NCI-H146 treated with DMSO at 0.1 percent for 48 hours (cell line): ENCODE measurements around the gene ARF5.

Experiments used
- DNase-seq: peaks from one replicate; lab custom pipeline; 2025; ENCODE audit not compliant: unreplicated experiment; lab: John Stamatoyannopoulos, UW

Gene ARF5

DNA sequence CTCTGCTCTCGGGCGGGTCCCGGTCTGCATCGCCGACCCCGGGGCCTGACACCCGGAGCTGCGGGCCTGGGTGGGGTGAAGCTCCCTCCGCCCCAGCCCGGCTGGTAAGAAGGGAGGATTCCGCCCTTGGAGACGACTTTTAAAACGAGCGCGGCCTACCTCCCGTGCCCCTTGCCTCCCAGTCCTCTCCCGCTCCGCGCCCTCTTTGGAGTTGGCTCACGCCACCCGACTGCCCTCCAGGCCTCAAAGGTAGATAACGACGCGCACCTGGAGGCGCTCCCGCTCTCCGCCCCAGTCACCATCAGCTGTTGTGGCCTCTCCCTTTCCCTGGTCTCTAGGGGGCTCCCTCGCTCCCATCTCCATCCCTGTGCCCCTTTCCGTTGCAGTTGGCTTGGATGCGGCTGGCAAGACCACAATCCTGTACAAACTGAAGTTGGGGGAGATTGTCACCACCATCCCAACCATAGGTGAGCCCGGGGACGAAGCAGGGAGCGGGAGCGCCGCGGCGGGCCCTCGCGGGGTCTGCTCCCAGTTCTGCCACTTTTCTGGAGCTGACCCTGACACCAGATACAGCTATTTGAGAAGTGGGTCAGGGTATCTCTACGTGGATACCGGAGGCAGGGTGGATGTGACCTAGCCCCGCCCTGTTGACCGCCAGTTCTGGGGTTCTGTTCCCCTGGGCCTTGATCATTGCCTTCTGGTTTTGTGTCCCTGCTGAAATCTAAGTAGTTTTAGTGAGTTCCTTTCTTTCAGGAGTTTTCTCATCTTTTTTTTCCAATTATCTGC lies 679 bp downstream of the ARF5 start:
- peak; percentile 56 for DNase-seq

DNA sequence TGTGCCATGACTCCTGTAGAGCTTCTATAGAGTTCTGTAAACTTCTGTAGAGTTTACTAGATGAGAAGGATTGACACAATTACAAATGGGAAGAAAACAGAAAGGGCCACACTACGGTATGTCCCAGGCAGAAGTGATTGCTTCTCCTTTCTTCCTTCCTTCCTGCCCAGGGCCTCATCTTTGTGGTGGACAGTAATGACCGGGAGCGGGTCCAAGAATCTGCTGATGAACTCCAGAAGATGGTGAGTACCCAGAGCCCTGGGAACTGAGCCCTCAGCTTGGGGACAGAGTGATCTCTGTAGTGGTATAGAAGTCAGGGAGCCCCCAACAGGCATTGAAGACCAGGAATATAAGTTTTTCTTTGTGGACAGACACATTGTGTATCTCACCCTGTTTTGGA lies 1.7 kb downstream of the ARF5 start:
- no peak for DNase-seq

DNA sequence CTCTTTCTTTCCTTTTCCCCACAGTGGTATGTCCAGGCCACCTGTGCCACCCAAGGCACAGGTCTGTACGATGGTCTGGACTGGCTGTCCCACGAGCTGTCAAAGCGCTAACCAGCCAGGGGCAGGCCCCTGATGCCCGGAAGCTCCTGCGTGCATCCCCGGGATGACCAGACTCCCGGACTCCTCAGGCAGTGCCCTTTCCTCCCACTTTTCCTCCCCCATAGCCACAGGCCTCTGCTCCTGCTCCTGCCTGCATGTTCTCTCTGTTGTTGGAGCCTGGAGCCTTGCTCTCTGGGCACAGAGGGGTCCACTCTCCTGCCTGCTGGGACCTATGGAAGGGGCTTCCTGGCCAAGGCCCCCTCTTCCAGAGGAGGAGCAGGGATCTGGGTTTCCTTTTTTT lies 3.0 kb downstream of the ARF5 start:
- no peak for DNase-seq

DNA sequence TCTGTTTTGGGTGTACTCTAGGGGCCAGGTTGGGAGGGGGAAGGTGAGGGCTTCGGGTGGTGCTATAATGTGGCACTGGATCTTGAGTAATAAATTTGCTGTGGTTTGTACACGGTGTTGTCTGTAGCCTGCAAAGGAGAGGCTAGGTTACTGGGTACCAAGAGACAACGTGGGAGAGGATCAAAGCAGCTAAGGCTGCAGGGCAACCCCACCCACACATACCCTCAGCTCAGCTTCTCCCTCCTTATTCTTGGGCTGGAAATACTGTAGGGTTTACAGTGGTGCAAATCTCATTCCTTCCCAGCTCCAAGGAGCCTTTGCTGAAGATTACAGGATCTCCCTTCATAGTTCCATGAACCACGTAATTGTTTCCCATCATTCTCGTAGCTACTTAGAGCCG lies 3.4 kb downstream of the ARF5 start:
- no peak for DNase-seq

DNA sequence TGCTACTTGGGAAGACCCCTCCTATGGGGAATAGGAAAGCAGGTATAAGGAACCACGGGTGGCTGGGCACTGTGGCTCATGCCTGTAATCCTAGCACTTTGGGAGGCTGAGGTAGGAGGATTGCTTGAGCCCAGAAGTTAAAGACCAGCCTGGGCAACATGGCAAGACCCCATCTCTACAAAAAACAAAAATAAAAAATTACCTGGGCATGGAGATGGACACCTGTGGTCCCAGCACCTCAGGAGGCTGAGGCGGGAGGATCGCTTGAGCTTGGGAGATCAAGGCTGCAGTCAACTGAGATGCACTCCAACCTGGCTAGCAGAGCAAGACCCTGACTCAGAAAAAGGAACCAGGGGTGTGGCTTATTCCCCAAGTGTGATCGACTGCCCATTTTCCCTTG lies 4.3 kb downstream of the ARF5 start:
- no peak for DNase-seq

DNA sequence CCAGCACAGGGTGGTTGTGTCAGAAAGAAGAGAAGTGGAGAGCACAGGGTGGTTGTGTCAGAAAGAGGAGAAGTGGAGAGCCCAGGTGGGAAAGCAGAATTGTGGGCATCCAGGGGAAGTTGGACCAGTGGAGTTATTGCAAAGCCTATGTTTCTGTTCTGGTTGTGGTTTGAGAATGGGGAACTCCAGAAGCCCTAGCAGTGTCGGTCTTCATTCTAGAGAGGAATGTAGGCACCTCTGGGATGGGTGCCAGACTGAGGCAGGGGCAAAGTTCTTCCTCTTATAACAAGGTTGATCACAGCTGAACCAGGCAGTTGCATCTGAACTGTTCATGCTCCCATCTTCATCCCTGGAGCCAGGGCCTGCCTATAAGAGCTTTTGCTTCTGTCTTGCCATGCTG lies 6.3 kb downstream of the ARF5 start:
- no peak for DNase-seq

DNA sequence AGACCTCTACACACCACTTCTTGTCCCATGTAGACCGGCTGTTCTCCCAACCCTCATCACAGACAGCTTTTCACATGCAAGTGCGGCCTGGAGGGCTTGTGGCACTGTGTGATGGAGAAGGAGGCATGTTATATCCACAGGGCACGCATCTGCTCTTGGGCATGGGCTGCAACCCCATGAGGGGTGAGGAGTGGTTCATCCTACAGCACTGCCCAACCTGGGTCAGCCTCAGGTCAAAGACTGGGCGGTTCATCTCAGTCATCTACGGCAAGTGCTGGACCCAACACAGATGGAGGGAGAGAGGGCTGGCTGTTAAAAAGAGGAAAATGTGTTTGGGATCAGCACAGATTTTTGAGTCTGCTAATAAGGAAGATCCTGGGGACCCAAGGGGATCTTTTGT lies 7.5 kb downstream of the ARF5 start:
- DNase-seq = no peak

DNA sequence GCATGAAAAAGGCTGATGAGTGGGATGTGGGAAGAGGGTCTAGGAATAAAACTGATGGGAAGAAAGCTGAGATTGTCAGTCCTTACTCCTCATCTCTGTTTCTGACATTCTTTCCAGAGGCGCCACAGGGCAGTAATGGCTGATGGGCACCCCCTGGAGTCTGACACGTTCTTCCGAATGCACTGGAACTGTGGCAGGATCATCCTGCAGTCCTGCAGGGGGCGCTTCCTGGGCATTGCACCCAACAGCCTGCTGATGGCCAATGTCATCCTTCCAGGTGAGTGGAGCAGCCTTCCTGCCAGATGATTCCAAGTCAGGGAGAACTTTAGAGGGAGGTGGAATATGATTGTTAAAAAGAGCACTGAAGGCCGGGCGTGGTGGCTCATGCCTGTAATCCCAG lies 10.1 kb downstream of the ARF5 start:
- no peak for DNase-seq

DNA sequence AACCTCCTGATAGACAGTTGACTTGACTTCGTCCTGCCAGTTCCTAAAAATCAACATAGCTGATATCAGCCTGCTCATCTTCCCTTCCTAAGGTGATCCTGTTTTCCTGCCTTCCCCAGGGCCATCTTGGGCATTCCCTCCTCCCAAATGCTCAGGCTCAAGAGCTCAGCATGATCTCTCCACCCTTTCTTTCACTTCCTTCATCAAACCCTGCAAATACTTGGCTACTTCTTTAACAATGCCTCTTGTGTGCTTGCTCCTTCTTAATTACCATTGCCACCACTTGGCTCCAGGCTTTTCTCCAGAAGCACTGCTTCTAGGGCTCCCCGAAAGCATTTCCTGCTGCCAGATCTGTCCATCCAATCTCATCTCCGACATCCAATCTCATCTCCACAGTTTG lies 12.7 kb downstream of the ARF5 start:
- no peak for DNase-seq

DNA sequence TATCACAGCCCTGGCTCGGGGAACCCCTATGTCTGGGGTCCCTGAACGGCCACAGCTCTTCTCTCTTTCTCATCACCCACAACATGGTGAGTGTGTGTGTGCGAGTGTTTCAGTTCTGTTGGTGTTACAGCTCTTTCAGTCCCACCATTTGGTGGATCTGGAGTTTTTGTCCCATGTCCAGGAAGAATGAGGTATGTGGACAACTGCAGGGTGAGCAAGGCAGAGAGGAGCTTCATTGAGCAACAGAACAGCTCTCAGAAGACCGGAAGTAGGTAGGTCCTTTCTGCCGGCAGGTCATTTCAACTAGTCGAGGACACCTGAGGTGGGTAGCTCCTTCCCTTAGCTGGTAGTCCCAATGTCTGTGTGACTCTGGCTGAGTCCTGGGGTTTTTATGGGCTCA lies 20.2 kb downstream of the ARF5 start:
- no peak for DNase-seq

DNA sequence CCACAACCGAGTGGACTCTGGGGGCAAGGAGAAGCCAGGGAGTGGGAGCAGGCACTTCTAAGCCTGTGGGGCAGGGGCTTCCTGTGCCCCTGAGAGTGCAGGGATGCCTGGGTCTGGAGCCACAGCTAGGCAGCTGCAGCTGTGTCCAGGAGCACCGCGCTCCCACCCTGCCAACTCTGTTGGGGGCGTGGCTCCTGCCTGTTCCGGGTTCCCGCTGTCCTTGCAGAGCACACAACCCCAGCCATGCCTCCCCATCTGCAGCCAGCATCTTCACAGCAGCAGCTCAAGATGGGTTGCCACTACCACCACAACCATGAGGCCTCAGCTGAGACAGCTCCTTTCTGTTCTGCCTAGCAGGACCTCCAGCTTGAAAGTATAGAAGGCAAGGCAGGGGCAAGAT lies 21.1 kb downstream of the ARF5 start:
- DNase-seq = no peak

DNA sequence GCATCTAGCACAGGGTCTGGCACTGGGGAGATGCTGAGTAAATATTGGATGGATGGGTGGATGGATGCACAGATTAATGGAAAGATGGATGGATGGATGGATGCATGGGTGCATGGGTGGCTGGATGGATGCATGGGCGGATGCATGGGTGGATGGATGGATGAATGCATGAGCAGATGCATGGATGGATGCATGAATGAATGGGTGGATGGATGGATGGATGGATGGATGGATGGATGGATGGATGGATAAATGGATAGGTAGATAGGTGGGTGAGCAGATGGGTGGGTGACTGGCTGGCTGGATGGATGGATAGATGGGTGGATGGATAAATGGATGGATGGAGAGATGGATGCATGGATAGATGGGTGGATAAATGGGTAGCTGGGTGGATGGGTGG lies 24.1 kb downstream of the ARF5 start:
- DNase-seq = no peak

DNA sequence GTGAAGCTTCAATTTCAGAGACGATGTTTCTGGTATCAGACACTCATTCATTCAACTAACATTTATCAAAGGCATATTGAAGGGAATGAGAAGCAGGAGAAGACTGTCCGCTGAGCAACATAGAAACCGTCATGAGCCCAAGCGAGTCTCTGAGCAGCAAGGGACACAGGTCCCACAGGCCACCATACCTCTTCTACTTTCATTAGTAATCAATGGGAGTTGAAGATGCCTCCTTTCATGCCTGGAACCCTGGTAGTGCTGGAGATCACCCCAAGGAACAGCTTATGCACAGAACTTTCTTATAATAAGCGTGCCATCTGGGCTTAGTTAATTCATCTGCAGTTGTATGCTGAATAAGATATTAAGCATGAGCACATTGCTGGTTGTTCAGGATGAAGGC lies 28.5 kb downstream of the ARF5 start:
- no peak for DNase-seq

DNA sequence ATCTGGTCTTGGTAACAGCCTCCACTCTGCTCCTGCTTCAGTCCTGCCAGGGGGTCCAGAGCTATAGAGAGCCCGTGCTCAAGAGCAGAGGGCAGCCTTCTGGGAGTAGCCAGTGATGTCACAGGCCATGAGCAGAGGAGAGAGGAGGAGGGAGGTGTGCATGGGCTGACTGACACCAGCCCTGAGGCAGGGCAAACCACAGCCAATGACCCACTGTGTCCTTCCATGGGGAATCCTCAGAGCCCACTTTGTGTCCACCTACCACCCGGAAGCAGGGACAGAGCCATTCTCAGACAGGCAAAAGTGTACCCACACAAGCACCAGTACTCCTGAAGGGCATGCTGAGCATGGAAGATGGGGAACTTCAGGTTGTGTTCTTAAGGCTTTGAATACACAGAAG lies 29.8 kb downstream of the ARF5 start, which contains the start of gene PAX4:
Gene PAX4, minus strand, starts transcription at position 101 of the 400 bp plus-strand sequence. CDS start 2,214 bp downstream, outside the sequence.
- DNase-seq = no peak

DNA sequence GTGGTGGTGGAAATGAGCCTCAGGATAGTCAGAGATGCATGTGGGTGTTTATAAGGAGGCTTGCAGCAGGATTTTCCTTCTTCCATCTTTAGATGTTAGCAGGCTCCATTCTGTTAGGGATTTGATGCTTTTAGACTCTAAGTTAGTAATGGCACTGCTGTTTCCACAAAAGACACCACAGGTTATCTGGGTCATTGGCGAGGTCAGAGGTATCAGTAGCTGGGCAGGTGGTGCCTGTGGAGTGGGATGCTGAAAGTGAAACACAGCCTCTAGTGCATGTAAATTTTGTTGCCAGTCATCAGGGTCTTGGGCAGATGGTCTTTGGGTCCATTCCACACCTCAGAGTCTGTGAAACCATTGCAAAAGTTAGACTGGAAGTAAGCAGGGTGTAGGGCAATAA lies 30.6 kb downstream of the ARF5 start:
- DNase-seq = no peak

DNA sequence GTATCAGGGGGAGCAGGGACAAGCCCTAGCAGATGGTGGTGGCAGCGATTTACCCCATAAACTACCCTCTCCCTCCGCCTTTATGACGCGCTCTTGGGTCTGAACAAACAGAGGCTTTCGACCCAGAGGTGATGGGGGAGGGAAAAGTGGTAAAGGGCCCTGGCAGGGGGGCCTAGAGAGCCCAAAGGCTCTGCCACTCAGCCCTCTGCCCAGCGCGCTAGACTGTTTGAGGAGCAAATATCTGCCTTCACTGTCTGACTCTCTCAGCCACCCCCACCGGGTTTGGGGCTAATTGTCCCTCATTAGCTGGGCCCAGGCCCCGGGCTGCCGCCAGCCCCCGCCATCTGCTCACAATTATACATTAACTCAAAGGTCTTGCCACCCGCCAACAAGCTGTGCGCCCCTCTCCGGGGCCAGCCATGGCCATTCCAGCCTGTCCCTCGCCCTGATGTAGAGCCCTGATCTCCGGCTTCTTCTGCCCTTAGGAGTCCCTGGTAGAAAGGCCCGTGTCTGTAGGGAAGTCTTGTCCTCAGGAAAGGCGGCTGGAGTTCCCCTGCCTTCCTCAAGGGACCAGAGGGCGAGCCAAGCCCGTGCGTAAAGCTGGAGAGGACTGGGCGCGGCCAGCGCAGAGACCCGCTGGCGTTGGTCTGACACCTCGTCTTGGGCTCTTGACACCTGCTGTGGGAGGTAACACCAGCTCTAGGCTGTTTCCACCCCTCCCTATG lies 31.6 kb downstream of the ARF5 start:
- no peak for DNase-seq

DNA sequence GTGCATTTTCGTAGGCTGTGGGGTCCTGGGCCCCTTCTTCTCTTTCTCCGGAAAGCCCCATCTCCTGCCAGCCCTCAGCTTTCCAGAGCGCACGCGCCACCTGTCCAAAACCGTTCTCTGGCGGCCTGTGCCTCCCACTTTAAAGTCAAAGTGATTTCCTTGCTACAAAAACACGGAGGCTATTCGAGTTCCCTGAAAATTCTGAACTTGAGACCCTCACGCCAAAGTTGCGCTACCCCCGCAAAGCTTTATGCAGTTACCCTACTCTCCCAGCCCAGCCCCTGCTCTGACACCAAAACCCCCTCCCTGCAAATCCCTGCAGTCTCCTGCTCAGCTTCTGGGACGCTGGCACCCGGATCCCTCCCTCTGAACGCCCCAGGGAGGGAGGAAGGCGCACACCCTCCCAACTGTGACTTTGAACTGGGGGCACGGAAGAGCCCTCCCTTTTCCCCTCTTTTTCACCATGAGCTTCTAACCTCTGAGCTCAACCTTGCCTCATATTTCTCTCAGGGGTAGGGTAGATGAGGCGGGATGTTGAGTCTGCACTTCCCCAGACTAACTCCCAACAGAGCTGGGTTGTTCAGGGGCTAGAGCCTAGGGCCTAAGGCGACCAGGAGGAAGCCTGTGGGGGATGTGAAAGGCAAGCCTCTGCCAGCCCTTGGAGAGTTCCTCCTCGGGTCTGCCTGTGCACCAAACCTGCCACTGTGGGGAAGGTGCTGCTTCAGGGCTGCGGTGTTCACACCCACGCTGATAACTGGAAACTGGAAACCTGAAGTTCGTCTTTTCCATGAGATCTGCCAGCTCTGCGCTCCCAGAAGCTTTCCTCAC lies 32.4 kb downstream of the ARF5 start:
- DNase-seq = no peak

DNA sequence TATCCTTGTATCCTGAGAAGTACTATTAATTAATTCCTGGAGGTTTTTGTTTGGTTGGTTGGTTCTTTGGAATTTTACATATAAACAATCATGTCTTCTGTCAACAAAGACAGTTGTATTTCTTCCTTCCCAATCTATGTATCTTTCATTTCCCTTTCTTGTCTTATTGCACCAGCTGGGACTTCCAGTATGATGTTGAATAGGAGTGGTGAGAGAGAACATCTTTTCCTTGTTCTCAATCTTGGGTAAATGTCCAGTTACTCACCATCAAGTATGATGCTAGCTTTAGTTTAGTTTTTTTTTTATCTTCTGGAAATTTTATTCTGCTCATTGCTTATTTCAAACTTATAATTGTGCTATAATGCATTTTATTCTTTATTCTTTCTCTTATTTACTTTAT lies 37.1 kb downstream of the ARF5 start:
- no peak for DNase-seq

DNA sequence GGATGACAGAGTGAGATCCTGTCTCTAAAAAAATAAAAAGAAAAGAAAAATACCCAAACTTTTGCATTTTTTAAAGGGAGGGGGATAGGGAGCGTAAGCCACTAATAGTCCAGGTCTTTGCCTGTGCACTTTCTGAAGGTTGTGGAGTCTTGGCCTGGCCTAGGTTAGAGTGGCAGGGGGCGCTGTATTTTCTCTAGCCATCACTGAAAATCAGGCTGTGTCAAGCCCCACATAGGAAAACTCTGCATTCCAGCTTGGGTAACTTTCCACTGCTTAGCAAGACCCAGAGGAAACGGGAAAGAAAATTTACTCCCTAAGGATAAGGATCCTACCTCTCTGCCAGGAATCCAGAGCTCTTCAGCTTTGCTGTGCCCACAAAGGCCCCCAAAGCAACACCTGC lies 40.2 kb downstream of the ARF5 start:
- DNase-seq = no peak

DNA sequence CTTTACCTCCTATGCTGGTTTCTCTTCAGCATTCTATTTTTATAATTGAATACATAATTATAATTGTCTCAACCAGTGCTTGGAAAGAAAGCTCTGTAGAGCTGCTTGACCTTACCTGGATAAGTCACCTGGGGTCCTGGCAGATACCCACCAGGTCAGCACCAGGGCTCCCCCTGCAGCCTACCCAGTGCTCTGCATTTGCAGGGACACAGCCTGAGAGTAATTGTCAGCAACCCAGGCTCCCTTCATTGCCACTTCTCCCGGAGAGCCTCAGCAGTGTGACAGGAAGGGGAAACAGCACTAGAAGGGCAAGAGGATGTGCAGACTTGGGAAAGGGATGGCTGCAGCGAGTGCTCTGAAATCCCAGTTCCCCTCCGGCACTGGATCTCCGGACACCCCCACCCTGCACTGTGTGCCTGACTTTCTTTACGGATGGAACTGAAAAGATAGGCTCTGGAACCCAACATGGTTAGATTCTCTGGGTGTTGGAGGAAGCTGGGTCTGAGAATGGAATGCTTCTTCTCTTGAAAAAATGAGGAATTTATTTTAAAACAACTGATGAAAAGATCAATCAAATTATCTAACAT lies 41.1 kb downstream of the ARF5 start:
- no peak for DNase-seq

DNA sequence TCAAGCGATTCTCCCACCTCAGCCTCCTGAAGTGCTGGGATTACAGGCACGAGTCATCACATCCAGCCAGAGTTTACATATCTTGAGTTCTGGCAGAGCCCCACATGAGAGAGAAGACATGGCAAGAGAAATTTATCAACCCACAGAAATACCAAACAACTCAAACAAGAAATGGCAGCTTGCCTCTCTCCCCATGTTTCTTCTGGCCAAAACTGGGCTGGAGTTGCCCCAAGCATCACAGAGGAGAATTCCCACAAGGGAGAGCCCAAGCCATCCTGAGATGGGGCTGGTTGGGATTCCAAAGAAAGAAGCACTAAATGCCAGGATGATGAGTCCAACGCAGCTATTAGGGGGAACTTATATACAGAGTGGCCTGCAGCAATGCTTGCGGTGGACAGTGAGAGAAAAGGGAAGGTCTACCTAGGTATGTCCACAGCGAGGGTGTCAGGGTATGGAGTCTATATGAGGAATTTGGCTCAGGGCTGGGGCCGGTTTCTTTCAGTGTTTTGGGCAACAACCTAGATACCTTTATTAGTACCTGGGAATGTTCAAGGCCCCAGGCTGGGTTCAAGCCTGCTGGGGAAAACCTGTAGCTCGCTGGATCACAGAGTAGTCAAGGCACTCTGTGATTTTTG lies 44.2 kb downstream of the ARF5 start:
- no peak for DNase-seq
